Adipocyte (in vitro differentiated cells): Measurements from ENCODE around the gene LRRC74A.
A peak's percentile ranks its signal among the peaks of the same experiment; 100 is the strongest.
"Not testable (repeated sequence)": the region's sequence is repeated elsewhere in the genome, so short reads cannot be mapped to it uniquely, and the experiment has no call there.

ENCODE experiments used
- DNase-seq: peaks from one replicate; pipeline ENCODE4 v3.0.0-alpha.2; 2015; ENCODE audit warnings: low read depth
- H3K27me3 ChIP-seq: replicated peaks from 2 replicates; pipeline ENCODE4 v1.7.0; 2013; ENCODE audit warnings: mild to moderate bottlenecking, low read length, moderate library complexity; ENCODE audit not compliant: control insufficient read depth, insufficient read depth
- H3K36me3 ChIP-seq: 2 replicates; pipeline ENCODE4 v1.7.0; 2013; ENCODE audit warnings: low read length, mild to moderate bottlenecking, moderate library complexity; ENCODE audit not compliant: control insufficient read depth, insufficient read depth, severe bottlenecking
- H3K4me1 ChIP-seq: 2 replicates; pipeline ENCODE4 v1.7.0; 2013; ENCODE audit warnings: mild to moderate bottlenecking, low read length, moderate library complexity; ENCODE audit not compliant: control insufficient read depth, insufficient read depth
- H3K4me3 ChIP-seq: 2 replicates; pipeline ENCODE4 v1.7.0; 2013; ENCODE audit warnings: mild to moderate bottlenecking, low read length, moderate library complexity
- H3K9ac ChIP-seq: 2 replicates; pipeline ENCODE4 v1.7.0; 2013; ENCODE audit warnings: mild to moderate bottlenecking, low read length, moderate library complexity
- H3K9me3 ChIP-seq: 2 replicates; pipeline ENCODE4 v1.7.0; 2013; ENCODE audit warnings: mild to moderate bottlenecking, low read length, moderate library complexity; ENCODE audit not compliant: control insufficient read depth

The LRRC74A gene

DNA sequence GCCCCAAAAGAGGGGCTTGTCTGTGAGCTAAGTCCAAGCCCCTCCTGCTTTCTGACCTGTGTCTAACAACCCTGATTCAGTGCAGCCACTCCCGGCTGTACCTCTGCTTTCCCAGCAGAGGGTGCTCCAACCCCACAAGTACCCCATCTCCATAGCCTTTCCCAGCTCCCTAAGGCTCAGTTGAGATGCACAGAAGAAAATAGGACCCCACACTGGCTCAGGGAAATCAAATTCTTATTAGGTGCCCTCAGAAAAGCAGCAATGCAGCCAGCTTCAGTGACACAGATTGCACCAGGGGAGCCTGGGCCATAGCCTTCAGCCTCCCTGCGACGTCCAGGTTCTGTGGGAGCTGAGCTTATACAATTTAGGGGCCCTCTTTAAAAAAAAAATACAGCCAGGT, 49.9 kb downstream of the LRRC74A start:
- no peaks in the 10 kb centered on the region for H3K9me3 ChIP-seq
- H3K4me3 ChIP-seq, result no peak overlapping the region
- H3K36me3 ChIP-seq, result no peaks in the 10 kb centered on the region
- no peak overlapping the region for H3K9ac ChIP-seq
- H3K27me3 ChIP-seq, result peaks cover 10% of the 10 kb centered on the region
- no peaks in the 10 kb centered on the region for H3K4me1 ChIP-seq
- peak; percentile 88 for DNase-seq

DNA sequence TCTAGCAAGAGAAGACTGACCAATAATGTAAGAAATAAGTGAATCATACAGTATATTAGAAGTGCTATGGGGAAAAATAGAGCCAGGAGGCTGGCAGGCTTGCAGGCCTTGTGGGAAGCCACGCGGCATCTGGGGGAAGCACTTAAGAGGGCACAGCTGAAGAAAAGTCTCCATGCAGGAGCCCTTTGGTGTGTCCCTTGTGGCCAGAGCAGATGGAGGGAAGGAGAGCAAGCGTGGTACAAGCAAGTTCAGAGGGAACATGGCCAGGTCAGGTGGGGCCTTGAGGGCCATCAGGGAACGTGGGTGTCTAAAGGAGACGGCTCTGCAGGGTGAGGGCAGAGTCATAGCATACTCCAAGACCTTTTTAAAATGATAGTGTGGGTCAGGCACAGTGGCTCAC, 51.7 kb downstream of the LRRC74A start:
- no peaks in the 10 kb centered on the region for H3K36me3 ChIP-seq

DNA sequence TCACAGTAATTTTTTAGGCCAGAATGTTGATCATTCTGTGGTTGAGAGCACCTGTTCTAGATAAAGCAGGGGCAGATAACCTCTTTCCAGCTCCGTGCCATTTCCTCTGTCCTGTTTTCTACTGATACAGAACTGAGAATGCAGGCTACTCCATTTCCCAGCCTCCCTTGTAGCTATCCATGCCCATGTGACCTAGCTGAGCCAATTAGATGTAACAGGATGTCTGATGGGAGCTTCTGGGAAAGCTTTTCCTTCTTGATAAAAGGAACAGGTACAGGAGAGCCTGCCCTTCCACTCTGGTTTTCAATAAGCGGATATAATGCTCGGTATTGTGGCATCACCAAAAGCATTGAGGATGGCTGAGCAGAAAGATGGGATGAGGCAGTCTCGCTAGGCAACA, 54.2 kb downstream of the LRRC74A start:
- Histone ChIP-seq H3K9ac (no peak overlapping the region), H3K27me3 (no peaks in the 10 kb centered on the region)

More for the DNA sequence above, 51.7 kb downstream of the LRRC74A start:
- peaks cover 4% of the 10 kb centered on the region for H3K27me3 ChIP-seq
- no peaks in the 10 kb centered on the region for H3K9me3 ChIP-seq
- DNase-seq, result no peak
- no peak overlapping the region for H3K4me3 ChIP-seq
- H3K4me1 ChIP-seq, result peaks cover 3% of the 10 kb centered on the region
- peak overlapping the region; percentile 34 for H3K9ac ChIP-seq

DNA sequence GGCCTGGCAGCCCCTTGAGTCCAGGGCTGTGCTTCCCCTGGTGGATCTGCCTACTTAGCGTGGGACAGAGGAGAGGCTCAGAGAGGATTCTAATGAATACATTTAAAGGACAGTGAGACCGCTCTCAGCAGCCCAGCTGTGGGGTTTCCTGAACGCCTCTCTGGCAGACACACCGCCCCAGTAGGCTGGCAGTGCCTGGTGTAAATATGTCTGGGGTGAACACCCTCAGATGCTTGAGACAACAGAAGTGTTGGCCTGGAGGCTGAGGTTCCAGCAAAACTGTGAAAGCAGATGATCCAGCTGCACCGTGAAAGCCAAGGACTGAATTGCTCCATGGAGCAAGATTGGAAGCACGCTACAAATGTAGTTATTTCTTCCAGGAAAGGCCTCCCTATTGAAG, 55.1 kb downstream of the LRRC74A start:
- H3K27me3 ChIP-seq, result no peaks in the 10 kb centered on the region
- H3K9ac ChIP-seq, result no peak overlapping the region
- H3K9me3 ChIP-seq, result no peaks in the 10 kb centered on the region
- H3K4me1 ChIP-seq, result peaks cover 5% of the 10 kb centered on the region
- no peaks in the 10 kb centered on the region for H3K36me3 ChIP-seq
- DNase-seq, result no peak
- H3K4me3 ChIP-seq, result no peak overlapping the region

More for the DNA sequence above, 54.2 kb downstream of the LRRC74A start:
- no peaks in the 10 kb centered on the region for H3K36me3 ChIP-seq
- no peaks in the 10 kb centered on the region for H3K9me3 ChIP-seq
- DNase-seq, result no peak
- peaks cover 5% of the 10 kb centered on the region for H3K4me1 ChIP-seq
- no peak overlapping the region for H3K4me3 ChIP-seq

DNA sequence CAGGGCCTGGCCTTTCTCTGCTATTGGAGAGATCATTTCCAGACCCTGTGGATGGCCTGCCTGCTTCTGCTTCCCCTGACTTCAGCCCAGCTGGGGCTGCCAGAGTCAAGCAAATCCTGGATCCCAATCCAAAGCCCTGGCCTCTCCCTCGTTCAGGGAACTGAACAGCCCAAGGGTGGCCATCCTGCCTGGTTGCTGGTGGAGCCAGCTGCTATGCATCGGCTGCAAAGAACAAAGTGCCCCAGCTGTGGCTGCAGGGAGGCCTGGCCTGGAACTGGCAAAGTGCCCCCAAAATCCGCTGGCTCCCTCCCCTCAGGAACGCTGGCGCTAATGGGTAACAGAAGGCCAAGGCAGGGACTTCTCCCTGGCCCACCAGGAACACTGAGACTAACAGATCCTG, 56.4 kb downstream of the LRRC74A start:
- Histone ChIP-seq H3K9ac (no peak overlapping the region), H3K9me3 (no peaks in the 10 kb centered on the region), H3K4me3 (no peak overlapping the region), H3K36me3 (no peaks in the 10 kb centered on the region), H3K4me1 (peaks cover 5% of the 10 kb centered on the region), H3K27me3 (no peaks in the 10 kb centered on the region)
- peak; percentile 59 for DNase-seq

DNA sequence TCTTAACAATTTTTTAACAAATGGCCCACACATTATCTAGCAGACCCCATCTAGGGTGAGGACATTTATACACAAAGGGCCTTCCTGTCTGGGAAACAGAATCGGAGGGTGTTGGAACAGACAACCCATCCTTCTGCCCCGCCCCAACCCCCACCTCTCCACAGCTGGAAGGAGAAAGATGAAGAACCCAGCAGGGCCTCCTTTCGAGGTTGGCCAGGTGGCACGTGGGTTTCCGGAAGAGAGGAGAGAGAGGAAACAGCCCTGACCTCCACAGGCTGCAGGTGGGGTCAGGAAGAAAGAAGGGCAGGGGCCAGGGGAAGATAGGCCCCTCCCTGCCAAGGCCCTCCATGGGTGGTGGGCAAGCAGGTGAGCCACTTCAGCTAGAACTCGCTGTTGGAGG, 57.2 kb downstream of the LRRC74A start:
- Histone ChIP-seq H3K4me3 (no peak overlapping the region), H3K27me3 (no peaks in the 10 kb centered on the region), H3K4me1 (peaks cover 5% of the 10 kb centered on the region), H3K9me3 (no peaks in the 10 kb centered on the region), H3K36me3 (no peaks in the 10 kb centered on the region), H3K9ac (no peak overlapping the region)
- DNase-seq, result no peak

DNA sequence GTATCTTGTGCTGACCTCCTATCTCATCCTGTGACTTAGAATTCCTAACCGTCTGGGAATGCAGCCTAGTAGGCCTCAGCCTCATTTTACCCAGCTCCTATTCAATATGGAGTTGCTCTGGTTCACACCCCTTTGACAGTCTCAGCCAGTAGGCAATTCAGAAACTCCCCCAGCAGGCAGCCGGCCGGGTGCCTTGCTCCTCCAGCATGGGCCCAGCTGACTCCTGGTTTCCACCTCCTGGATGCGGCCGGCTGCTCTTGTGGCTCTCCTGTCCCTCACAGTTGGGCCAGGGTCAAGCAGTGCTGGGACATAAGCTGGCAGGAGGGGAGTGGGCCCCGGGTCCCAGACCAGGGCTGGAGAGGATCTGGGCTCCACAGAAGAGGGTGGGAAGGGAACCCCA, 58.2 kb downstream of the LRRC74A start:
- Histone ChIP-seq H3K4me3 (no peak overlapping the region), H3K9ac (no peak overlapping the region), H3K9me3 (no peaks in the 10 kb centered on the region), H3K27me3 (no peaks in the 10 kb centered on the region), H3K4me1 (peaks cover 5% of the 10 kb centered on the region), H3K36me3 (no peaks in the 10 kb centered on the region)
- no peak for DNase-seq

DNA sequence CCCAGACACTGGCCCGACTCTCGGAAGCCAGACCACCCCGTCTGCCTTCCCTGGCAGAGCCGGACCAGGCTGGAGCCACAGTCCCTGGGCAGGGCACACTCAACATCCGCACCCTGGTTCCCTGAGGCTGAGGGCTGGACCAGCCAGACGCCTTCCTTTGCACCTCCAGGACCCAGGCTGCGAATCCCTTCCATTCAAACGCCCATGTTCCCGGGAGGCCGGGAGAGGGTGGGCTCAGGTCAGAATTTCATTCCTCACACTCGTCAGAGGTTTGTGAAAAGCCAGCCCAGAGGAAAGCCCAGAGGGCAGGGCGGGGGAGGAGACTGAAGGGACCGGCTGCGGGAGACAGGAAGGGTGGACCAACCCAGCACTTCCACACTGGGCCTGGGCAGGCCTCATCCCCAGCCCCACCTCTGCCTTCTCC, 58.7 kb downstream of the LRRC74A start:
- H3K4me1 ChIP-seq, result peaks cover 5% of the 10 kb centered on the region
- H3K4me3 ChIP-seq, result no peak overlapping the region
- no peak for DNase-seq
- no peak overlapping the region for H3K9ac ChIP-seq
- no peaks in the 10 kb centered on the region for H3K36me3 ChIP-seq
- H3K27me3 ChIP-seq, result no peaks in the 10 kb centered on the region
- H3K9me3 ChIP-seq, result no peaks in the 10 kb centered on the region

DNA sequence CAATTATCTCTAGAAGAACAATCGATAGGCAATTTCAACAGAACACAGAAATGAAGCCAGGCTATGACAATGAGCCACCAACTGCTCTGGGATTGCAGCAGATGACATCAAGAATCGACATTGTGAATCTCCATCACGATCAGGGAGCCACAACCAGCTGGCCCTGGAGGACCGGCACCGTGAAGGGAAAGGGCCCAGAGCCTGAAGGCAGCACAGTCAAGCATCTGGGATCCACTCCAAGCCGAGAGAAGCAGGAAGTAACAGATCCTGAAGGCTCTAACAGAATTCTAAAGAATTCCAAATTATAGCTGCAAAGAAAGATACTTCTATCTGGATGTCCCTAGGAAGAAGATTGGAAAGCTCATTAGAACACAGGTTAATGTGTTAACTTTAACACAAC, 61.0 kb downstream of the LRRC74A start:
- no peaks in the 10 kb centered on the region for H3K36me3 ChIP-seq
- peak; percentile 46 for DNase-seq
- H3K4me3 ChIP-seq, result no peak overlapping the region
- peaks cover 8% of the 10 kb centered on the region for H3K4me1 ChIP-seq
- no peak overlapping the region for H3K9ac ChIP-seq
- peaks cover 2% of the 10 kb centered on the region for H3K9me3 ChIP-seq
- H3K27me3 ChIP-seq, result no peaks in the 10 kb centered on the region

DNA sequence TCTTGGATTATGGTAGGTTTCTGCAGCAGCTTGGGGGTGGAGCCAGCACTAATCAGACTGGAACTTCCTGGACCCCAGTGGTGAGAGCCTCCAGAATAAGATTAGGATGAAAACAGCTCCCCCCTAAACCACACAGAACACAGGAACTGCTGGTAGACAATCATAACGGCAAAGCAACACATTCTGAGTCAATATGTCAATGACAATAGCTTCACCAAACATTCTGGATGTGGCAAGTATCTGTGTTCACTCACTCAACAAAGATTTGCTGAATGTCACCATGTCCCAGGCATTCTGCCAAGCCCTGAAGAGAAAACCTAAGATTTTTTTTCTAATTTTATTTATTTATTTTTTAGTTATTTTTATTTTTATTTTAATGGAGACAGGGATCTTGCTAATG, 65.2 kb downstream of the LRRC74A start:
- Histone ChIP-seq H3K27me3 (no peaks in the 10 kb centered on the region), H3K9me3 (peaks cover 7% of the 10 kb centered on the region), H3K36me3 (no peaks in the 10 kb centered on the region), H3K4me1 (peaks cover 9% of the 10 kb centered on the region), H3K4me3 (no peak overlapping the region), H3K9ac (no peak overlapping the region)
- DNase-seq, result no peak

DNA sequence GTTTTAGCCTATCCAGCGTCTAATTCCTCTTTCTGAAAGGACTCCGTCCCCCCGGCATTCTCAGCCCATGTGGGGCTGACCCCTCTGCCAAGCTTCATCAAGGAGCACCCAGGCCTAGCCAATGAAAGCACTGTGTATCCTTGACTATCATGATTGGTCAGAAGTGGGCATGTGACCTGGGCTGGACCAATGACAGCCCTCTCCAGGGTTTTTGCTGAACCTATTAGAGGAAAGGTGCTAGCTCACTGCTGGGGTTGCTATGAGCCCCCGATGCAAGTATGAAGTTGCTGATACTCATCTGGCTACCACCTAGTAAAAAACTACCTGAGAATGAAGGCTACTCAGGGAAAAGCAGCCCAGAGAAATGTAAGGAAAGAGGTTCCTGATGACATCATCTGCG, 68.1 kb downstream of the LRRC74A start:
- Histone ChIP-seq H3K27me3 (no peaks in the 10 kb centered on the region), H3K4me3 (no peak overlapping the region), H3K9ac (no peak overlapping the region), H3K36me3 (no peaks in the 10 kb centered on the region), H3K9me3 (peaks cover 7% of the 10 kb centered on the region), H3K4me1 (peaks cover 9% of the 10 kb centered on the region)
- no peak for DNase-seq

DNA sequence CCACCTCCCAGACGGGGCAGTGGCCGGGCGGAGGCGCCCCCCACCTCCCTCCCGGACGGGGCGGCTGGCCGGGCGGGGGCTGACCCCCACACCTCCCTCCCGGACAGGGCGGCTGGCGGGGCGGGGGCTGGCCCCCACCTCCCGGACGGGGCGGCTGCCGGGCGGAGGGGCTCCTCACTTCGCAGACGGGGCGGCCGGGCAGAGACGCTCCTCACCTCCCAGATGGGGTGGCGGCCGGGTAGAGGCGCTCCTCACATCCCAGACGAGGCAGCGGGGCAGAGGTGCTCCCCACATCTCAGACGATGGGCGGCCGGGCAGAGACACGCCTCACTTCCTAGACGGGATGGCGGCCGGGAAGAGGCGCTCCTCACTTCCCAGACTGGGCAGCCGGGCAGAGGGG, 71.8 kb downstream of the LRRC74A start:
- not testable (repeated sequence) for H3K9me3 ChIP-seq, H3K36me3 ChIP-seq, H3K27me3 ChIP-seq, DNase-seq, H3K9ac ChIP-seq, H3K4me3 ChIP-seq
- H3K4me1 ChIP-seq, result peaks cover 16% of the 10 kb centered on the region
